GM19035 (cell line): ENCODE data around the gene KY.

Experiments
- ATAC-seq: cut with Tn5 transposase; IDR thresholded peaks from one replicate; pipeline ENCODE4 v1.9.1; 2021; ENCODE audit not compliant: unreplicated experiment

Gene KY

GRCh38 chr3:134650431-134651346, at the start of gene KY:
KY (minus strand) TSS chr3:134651022; CDS start chr3:134650960, 62 bp downstream.
- ATAC-seq: no peak

DNA sequence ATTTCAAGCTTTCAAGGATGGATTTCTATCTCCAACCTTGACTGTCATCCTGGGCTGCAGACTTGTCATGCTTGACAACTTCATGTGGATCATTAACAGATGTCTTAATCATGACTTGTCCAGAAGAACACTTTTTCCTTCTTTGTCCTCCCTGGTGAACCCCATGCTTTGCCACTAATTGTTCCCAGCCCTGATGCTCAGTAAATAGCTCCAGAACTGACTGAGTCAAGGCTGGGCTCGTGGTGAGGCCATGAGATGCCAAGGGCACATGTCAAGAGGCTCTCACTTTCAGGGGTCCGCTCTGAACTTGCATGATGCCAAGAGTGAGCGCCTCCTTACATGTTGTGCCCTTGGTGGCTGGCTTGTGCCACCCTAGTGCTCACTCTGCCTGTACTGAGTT, 48.9 kb upstream of the KY start:
- no peak for ATAC-seq

- no peak for ATAC-seq
Observed at GRCh38 chr3:134699141-134699711, 48.4 kb upstream of the KY start.

- ATAC-seq: no peak
Observed at GRCh38 chr3:134697830-134698689, 47.2 kb upstream of the KY start.

- ATAC-seq: no peak
Observed at GRCh38 chr3:134696155-134696554, 45.3 kb upstream of the KY start.

DNA sequence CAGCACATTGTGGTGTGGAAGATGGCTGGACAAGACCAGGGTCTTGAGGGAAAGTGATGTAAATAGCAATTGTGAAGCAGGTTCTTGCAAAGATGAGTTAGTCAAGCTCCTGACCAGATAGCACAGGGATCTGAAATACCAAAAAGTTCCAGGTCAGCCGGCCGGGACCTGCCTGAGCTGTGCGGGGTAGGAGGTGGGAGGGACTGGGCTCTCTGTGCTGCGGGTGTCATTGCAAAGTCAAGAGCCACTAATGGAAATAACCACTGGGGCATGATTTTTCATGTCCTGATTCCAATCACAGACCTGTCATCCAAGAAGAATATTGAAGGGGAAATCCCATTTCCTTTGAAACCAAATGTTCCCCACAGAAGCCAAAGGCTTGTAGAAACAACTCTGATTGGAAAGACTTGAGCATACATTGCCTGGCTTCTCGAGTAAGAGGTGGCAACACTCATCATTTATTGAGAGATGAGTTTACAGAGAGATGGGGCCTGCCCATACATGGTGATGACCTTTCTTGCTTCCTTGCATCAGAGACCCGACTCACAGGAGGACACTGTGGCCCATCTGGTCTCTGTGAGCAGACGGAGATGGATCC, 44.2 kb upstream of the KY start:
- ATAC-seq: no peak

- no peak for ATAC-seq
Observed at GRCh38 chr3:134694466-134694865, 43.6 kb upstream of the KY start.

GRCh38 chr3:134693804-134694203, 43.0 kb upstream of the KY start:
- ATAC-seq: no peak

GRCh38 chr3:134693226-134693625, 42.4 kb upstream of the KY start:
- no peak for ATAC-seq

DNA sequence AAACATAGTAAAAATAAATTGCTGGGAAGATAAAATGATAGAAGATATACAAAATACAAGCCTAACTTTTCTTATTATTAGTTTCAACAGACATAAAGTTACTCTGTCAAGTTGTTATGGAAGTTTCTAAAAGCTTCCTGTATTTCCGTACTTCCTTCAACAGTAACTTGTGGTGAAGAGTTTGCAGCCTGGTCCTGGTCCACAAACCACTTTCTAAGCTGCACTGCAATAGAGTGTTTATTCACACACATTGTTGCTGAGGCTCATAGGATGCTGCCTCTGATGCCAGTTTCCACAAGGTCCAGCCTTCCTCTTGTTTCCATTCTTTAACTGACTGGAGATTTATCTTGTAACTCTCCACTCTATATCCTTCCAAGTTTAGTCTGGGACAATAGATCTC, 39.4 kb upstream of the KY start:
- ATAC-seq: no peak

DNA sequence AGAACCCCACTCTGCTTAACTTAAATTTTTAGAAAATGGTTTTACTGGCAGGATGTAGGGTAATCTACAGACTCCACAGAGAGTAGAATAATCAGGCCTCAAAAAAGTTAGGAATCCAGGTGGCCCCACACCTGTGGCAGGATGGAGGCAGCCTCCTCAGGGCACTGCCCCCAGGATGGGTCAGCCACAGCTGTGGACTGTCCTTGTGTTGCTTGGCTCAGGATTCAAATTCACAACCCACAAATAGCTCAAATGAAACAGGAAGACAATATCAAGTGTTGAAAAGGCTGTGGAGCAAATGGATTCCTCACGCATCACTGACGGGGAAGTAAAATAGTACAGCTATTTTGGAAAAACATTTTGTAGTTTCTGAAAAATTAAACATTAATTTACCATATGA, 36.8 kb upstream of the KY start:
- ATAC-seq: no peak

- ATAC-seq: no peak
Observed at GRCh38 chr3:134685929-134686802, 35.3 kb upstream of the KY start.

- ATAC-seq: no peak
Observed at GRCh38 chr3:134682196-134682880, 31.5 kb upstream of the KY start.

GRCh38 chr3:134681522-134681900, 30.7 kb upstream of the KY start:
- no peak for ATAC-seq

- ATAC-seq: no peak
Observed at GRCh38 chr3:134680796-134681521, 30.1 kb upstream of the KY start.

GRCh38 chr3:134677987-134678308, 27.1 kb upstream of the KY start:
- no peak for ATAC-seq

DNA sequence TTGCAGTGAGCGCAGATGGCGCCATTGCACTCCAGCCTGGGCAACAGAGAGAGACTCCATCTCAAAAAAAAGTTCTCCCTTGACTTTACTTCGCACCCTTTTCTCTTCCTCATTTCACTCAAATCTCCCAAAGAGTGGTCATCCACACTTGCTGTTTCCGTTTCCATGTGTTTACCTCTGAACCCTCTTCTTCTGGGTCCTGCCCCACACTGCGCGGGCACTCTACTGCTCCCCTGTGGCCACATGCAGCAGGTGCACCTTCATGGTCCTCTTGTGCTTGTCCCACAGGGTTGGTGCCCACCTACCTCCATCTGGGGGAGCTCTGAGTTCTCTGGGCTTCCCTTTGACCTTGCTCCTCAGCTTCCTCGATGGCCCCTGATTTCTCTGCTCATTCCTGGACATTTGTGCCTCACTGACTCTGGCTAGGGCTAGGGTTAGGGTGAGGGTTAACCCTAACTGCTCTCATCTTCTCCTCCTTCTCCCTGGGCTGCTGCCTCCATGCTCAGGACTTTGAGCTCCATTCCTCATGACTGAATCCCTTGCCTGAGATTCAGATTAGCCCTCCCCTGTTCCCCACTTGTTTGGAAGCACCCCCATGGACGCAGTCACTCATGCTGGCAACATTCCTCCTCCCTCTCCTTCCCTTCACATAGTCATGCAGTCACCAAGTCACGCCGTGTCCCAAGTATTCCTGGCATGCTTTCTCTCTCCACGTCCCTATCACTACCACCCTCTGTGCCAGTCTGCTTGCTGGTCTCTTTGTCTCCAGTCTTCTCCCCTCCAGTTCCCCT, 26.6 kb upstream of the KY start:
- ATAC-seq: no peak

DNA sequence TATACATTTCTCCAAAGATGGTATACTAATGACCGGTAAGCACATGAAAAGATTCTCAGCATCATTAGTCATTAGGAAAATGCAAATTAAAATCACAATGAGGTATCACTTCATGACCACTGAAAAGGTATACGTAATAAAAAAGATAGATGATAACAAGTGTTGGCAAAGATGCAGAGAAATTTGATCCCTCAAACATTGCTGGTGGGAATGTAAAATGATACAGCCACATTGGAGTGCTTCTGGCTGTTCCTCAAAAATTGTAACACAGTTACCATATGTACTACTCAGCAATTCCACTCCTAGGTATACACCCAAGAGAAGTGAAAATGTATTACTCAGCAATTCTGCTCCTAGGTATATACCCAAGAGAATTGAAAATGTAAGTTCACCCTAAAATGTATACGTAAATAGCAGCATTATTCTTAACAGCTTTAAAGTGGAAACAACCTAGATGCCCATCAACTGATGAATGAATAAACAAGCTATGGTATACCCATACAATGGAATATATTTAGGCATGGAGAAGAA, 25.0 kb upstream of the KY start:
- ATAC-seq: no peak
